GM18502 (cell line): ENCODE data around the gene STUM.

Experiments used
- ATAC-seq: cut with Tn5 transposase; IDR thresholded peaks from one replicate; pipeline ENCODE4 v1.9.1; 2021; ENCODE audit warnings: mild to moderate bottlenecking; ENCODE audit not compliant: unreplicated experiment, poor library complexity

The STUM gene

GRCh38 chr1:226557424-226557823, 8.9 kb downstream of the STUM start:
- ATAC-seq = no peak

- no peak for ATAC-seq
Measured at GRCh38 chr1:226558036-226558650, 9.6 kb downstream of the STUM start.

- ATAC-seq = no peak
Measured at GRCh38 chr1:226560243-226560642, 11.7 kb downstream of the STUM start.

GRCh38 chr1:226562989-226563388, 14.4 kb downstream of the STUM start:
- ATAC-seq = no peak

- no peak for ATAC-seq
Measured at GRCh38 chr1:226563666-226564065, 15.1 kb downstream of the STUM start.

GRCh38 chr1:226565476-226565875, 16.9 kb downstream of the STUM start:
- no peak for ATAC-seq

GRCh38 chr1:226566234-226566633, 17.7 kb downstream of the STUM start:
- ATAC-seq = no peak

- no peak for ATAC-seq
Measured at GRCh38 chr1:226566760-226567159, 18.2 kb downstream of the STUM start.

GRCh38 chr1:226568077-226568831, 19.7 kb downstream of the STUM start:
- ATAC-seq = no peak

GRCh38 chr1:226568975-226569741, 20.6 kb downstream of the STUM start:
- no peak for ATAC-seq

- no peak for ATAC-seq
Measured at GRCh38 chr1:226569879-226570547, 21.4 kb downstream of the STUM start.

- no peak for ATAC-seq
Measured at GRCh38 chr1:226571893-226572292, 23.3 kb downstream of the STUM start.

GRCh38 chr1:226572325-226572726, 23.8 kb downstream of the STUM start:
- no peak for ATAC-seq

- no peak for ATAC-seq
Measured at GRCh38 chr1:226574044-226574443, 25.5 kb downstream of the STUM start.

- ATAC-seq = no peak
Measured at GRCh38 chr1:226574591-226575435, 26.2 kb downstream of the STUM start.

GRCh38 chr1:226575436-226575720, 26.8 kb downstream of the STUM start:
- ATAC-seq = no peak

- no peak for ATAC-seq
Measured at GRCh38 chr1:226575739-226576378, 27.3 kb downstream of the STUM start.

GRCh38 chr1:226576601-226577000, 28.0 kb downstream of the STUM start:
- no peak for ATAC-seq

GRCh38 chr1:226577401-226578180, 29.0 kb downstream of the STUM start:
- no peak for ATAC-seq
